Neural progenitor cell (in vitro differentiated cells): ENCODE measurements around the gene WNT3A.

ENCODE experiments used
- EZH2phosphoT487 ChIP-seq: fragments of 200-600 bp; sonication (generic); IDR thresholded peaks from 2 replicates; pipeline ENCODE4 v1.6.1; 2017; ENCODE audit warnings: antibody characterized with exemption
- TF ChIP-seq, protein P1 (sequence below): fragments of 200-600 bp; sonication (generic); IDR thresholded peaks from 2 replicates; pipeline ENCODE4 v1.5.1; 2017; ENCODE audit warnings: antibody characterized with exemption, mild to moderate bottlenecking

DNA sequence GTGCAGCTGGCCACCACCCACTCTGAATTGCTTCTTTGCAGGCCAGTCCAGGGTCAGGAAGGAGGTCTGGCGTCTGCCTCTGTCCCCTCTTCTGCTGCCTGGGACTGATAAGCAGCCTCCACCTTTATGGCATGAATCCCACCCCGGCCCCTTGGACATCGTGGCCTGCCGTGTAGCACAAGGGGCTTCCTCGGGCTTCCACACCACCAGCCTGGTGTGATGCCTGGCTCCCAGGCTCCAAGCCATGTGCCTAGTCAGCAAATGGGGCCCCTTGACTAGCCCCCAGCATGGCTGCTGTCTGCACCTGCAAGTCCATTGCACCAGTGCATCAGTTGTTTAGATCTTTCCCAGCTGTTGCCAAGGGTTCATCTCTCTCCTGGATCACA is 65.9 kb downstream of the WNT3A start:
- TF ChIP-seq, protein P1, sequence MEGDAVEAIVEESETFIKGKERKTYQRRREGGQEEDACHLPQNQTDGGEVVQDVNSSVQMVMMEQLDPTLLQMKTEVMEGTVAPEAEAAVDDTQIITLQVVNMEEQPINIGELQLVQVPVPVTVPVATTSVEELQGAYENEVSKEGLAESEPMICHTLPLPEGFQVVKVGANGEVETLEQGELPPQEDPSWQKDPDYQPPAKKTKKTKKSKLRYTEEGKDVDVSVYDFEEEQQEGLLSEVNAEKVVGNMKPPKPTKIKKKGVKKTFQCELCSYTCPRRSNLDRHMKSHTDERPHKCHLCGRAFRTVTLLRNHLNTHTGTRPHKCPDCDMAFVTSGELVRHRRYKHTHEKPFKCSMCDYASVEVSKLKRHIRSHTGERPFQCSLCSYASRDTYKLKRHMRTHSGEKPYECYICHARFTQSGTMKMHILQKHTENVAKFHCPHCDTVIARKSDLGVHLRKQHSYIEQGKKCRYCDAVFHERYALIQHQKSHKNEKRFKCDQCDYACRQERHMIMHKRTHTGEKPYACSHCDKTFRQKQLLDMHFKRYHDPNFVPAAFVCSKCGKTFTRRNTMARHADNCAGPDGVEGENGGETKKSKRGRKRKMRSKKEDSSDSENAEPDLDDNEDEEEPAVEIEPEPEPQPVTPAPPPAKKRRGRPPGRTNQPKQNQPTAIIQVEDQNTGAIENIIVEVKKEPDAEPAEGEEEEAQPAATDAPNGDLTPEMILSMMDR = no peak
- TF ChIP-seq EZH2phosphoT487 = no peak
